ENCODE data around the gene PALM. TPM values are rescaled to one million over a fixed set of nuclear protein-coding genes. Genes with fewer than 3 reads are reported as not detected.
A peak's percentile ranks its signal among the peaks of the same experiment; 100 is the strongest.

PALM gene
- total and polyA plus RNA-seq, 9 of the 15 experiments (the other 6 are each of a cell fraction or from before 2014, with no cell fraction given), result 0.04 to 6.6 (median 1.7) TPM

- TF ChIP-seq CREM (IDR thresholded peaks at IDR 0.05; ENCODE audit: low read depth) (peak; percentile 91), GABPA (tag; conservative IDR thresholded peaks at IDR 0.05; ENCODE audit: low read depth) (peak; percentile 92), HDGF (IDR thresholded peaks at IDR 0.05) (no peak), MLX (CRISPR knock-in tag; conservative IDR thresholded peaks at IDR 0.05) (no peak), NCOA6 (IDR thresholded peaks at IDR 0.05) (no peak), TSC22D4 (tag; IDR thresholded peaks at IDR 0.05) (no peak), NEUROD1 (IDR thresholded peaks at IDR 0.05; ENCODE audit: borderline replicate concordance, low read depth, low read length, partially characterized antibody) (peak; percentile 97), RB1 (IDR thresholded peaks at IDR 0.05; ENCODE audit: low read depth) (peak; percentile 48; the same call in 1 of the 2 replicates), CBX1 (IDR thresholded peaks at IDR 0.05; ENCODE audit: low read depth) (no peak), KAT8 (IDR thresholded peaks at IDR 0.05; ENCODE audit: low read depth) (no peak), RBM17 (IDR thresholded peaks at IDR 0.05; ENCODE audit: borderline replicate concordance, low read depth, low read length) (no peak), ZNF583 (CRISPR knock-in tag; IDR thresholded peaks at IDR 0.05) (0 out of 2 replicates have a peak, but pooled peaks have one; percentile 69), CBX3 (IDR thresholded peaks at IDR 0.05; ENCODE audit: borderline replicate concordance in 1 of 2, low read length in 2 of 2) (peak in 1 of 2 experiments; percentile 48; a peak in 1 of 3 replicates), ZNF174 (CRISPR knock-in tag; IDR thresholded peaks at IDR 0.05) (no peak), NR2C2 (CRISPR knock-in tag; IDR thresholded peaks at IDR 0.05) (peak; percentile 95), NR2C2 (tag; IDR thresholded peaks at IDR 0.05) (peak; percentile 98), SRSF1 (IDR thresholded peaks at IDR 0.05; ENCODE audit: low read depth, low read length) (no peak), PCBP1 (IDR thresholded peaks at IDR 0.05; ENCODE audit: low read depth, low read length, poor library complexity, severe bottlenecking) (no peak), BRD9 (IDR thresholded peaks at IDR 0.05; ENCODE audit: low read depth, partially characterized antibody) (no peak), HBP1 (CRISPR knock-in tag; IDR thresholded peaks at IDR 0.05) (no peak), SUPT5H (IDR thresholded peaks at IDR 0.05) (peak; percentile 75), SMAD2 (IDR thresholded peaks at IDR 0.05; ENCODE audit: low read depth, low read length) (no peak), ZKSCAN1 (IDR thresholded peaks at IDR 0.05; ENCODE audit: low read depth, low read length) (no peak), ZFP30 (CRISPR knock-in tag; IDR thresholded peaks at IDR 0.05; ENCODE audit: borderline replicate concordance) (no peak), ZNF165 (CRISPR knock-in tag; IDR thresholded peaks at IDR 0.05; ENCODE audit: borderline replicate concordance) (no peak), BRF1 (IDR thresholded peaks at IDR 0.05; ENCODE audit: borderline replicate concordance, extremely low read depth, insufficient read length) (no peak), ADNP (tag; IDR thresholded peaks at IDR 0.05) (no peak), TCFL5 (CRISPR knock-in tag; conservative IDR thresholded peaks at IDR 0.05) (no peak)
- TF ChIP-seq, protein P1, sequence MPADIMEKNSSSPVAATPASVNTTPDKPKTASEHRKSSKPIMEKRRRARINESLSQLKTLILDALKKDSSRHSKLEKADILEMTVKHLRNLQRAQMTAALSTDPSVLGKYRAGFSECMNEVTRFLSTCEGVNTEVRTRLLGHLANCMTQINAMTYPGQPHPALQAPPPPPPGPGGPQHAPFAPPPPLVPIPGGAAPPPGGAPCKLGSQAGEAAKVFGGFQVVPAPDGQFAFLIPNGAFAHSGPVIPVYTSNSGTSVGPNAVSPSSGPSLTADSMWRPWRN (IDR thresholded peaks at IDR 0.05; ENCODE audit: low read depth), result no peak
Measured at GRCh38 chr19:796692-797527, 88.2 kb downstream of the PALM start, which contains the start of gene PTBP1 (continued).

Measured in K562 (cell line).